GM23248 (cell line): ENCODE results near the gene DAB1.

ENCODE experiments used
- EZH2 ChIP-seq: fragments of 200-600 bp; sonication (generic); IDR thresholded peaks from 2 replicates; pipeline ENCODE4 v1.6.1; 2018; ENCODE audit warnings: antibody characterized with exemption, mild to moderate bottlenecking; ENCODE audit not compliant: insufficient read depth, poor library complexity, severe bottlenecking
- EZH2phosphoT487 ChIP-seq: fragments of 200-600 bp; sonication (generic); IDR thresholded peaks from 2 replicates; pipeline ENCODE4 v1.6.1; 2018; ENCODE audit warnings: antibody characterized with exemption, moderate library complexity, mild to moderate bottlenecking, low read depth; ENCODE audit not compliant: insufficient read depth

DNA sequence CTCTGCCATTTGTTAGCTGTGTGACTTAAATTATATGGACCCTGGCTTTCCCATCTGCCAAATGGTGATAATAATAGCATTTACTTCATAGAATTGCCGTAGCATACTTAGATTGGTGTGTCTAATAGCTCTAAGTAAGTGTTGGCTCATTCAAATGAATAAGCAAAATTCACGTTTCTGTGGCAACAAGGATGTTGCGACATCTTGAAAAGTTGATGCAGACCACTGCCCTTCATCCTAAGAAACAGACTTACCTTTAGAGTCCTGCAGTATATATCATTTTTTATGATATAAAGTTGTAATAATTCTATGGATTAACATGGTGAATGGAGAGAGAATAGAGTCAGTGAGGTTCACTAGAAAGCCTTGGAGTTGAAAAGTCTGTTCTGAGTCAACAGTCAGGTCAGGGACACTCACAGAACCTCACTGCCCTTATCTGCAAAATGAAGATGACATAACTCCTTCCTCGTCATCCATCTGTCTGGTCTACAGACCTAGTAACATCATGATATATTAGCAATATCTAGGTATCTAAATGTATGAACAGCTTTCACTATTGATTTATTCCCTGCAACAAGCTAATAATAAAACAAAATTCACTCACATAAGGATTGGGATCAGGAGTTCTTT, 290.8 kb downstream of the DAB1 start:
- TF ChIP-seq EZH2 (no peak), EZH2phosphoT487 (no peak)
